HepG2 (cell line): ENCODE results near the gene SERPINF2. TPM values are rescaled to one million over a fixed set of nuclear protein-coding genes. Genes with fewer than 3 reads are reported as not detected.
"Not testable (repeated sequence)": the region's sequence is repeated elsewhere in the genome, so short reads cannot be mapped to it uniquely, and the experiment has no call there.

Source experiments
- ATAC-seq: fragments of 200-7000 bp; cut with Tn5 transposase; 3 replicates; pipeline ENCODE4 v1.9.1; 2020; ENCODE audit warnings: mild to moderate bottlenecking, moderate library complexity
- BruUV-seq: library from RNA; stranded (reverse); fragments of 400-500 nt; replicated peaks from 2 replicates; lab custom pipeline; 2021; lab: Mats Ljungman, UMichigan
- CTCF ChIA-PET: fragments of 300-600 bp; formaldehyde crosslinking; extraction: SDS; loops from one replicate; lab custom pipeline; 2021; ENCODE audit warnings: low total read pairs, inconsistent platforms, low intra/inter-chr PET ratio; lab: Yijun Ruan, JAX
- POLR2A ChIA-PET: fragments of 350-600 bp; sonication (Branson Sonifier 250); formaldehyde crosslinking; loops from one replicate; lab custom pipeline; 2020; ENCODE audit warnings: antibody characterized with exemption, inconsistent platforms; lab: Yijun Ruan, JAX
- DNase-seq: peaks from one replicate; pipeline ENCODE4 v3.0.0-alpha.2; 2015; ENCODE audit warnings: low spot score
- FAIRE-seq: peaks from 3 replicates; lab custom pipeline; 2011; peaks lifted over from hg19 to GRCh38; lab: Jason Lieb, UNC
- H2AFZ ChIP-seq: one replicate; pipeline ENCODE4 v1.6.1; 2011; ENCODE audit warnings: low read length, inconsistent platforms
- H3K27ac ChIP-seq: fragments of 300-600 bp; 3 replicates; pipeline ENCODE4 v1.8.0; 2011; ENCODE audit warnings: mixed run types, mild to moderate bottlenecking, mixed read lengths, low read length, inconsistent platforms; ENCODE audit not compliant: insufficient read depth; ENCODE audit errors: extremely low read length
- H3K27me3 ChIP-seq, 2 experiments: fragments of 200-600 bp in 1 of 2; 2 replicates in 1 of 2; 3 replicates in 1 of 2; pipeline versions ENCODE4 v1.6.0 to v1.8.0; 2011; ENCODE audit warnings: low read length in 2 of 2, mild to moderate bottlenecking in 2 of 2, moderate library complexity in 2 of 2, inconsistent platforms in 1 of 2; ENCODE audit not compliant: insufficient read depth in 2 of 2, control insufficient read depth in 1 of 2
- H3K36me3 ChIP-seq, 2 experiments: fragments of 200-600 bp in 1 of 2; replicated peaks in 1 of 2; 2 replicates in 1 of 2; 3 replicates in 1 of 2; pipeline versions ENCODE4 v1.5.1 to v1.8.0; 2011; ENCODE audit warnings: low read length in 2 of 2, inconsistent platforms in 1 of 2; ENCODE audit not compliant: insufficient read depth in 2 of 2, control insufficient read depth in 1 of 2
- H3K4me1 ChIP-seq: 2 replicates; pipeline ENCODE4 v1.5.1; 2012; ENCODE audit warnings: low read length, inconsistent platforms; ENCODE audit not compliant: insufficient read depth
- H3K4me2 ChIP-seq: 2 replicates; pipeline ENCODE4 v1.6.0; 2011; ENCODE audit warnings: low read depth, low read length, inconsistent platforms
- H3K4me3 ChIP-seq, 3 experiments: fragments of 200-600 bp in 1 of 3; sonication (generic), shearing (Covaris generic) in 1 of 3; replicated peaks in 1 of 3; 2 replicates each; pipeline ENCODE4 v1.5.1; 2011 to 2016; ENCODE audit warnings: low read length in 3 of 3, inconsistent platforms in 2 of 3, low read depth in 2 of 3, mild to moderate bottlenecking in 2 of 3, control low read depth in 1 of 3, mixed read lengths in 1 of 3; ENCODE audit not compliant: insufficient read depth in 1 of 3
- H3K79me2 ChIP-seq: one replicate; pipeline ENCODE4 v1.6.1; 2011; ENCODE audit warnings: low read length, inconsistent platforms; ENCODE audit not compliant: insufficient read depth
- H3K9ac ChIP-seq: 2 replicates; pipeline ENCODE4 v1.6.0; 2011; ENCODE audit warnings: mild to moderate bottlenecking, low read depth, low read length, inconsistent platforms; ENCODE audit not compliant: insufficient read depth
- H3K9me3 ChIP-seq: 2 replicates; pipeline ENCODE4 v1.5.1; 2012; ENCODE audit warnings: mild to moderate bottlenecking, low read length
- H4K20me1 ChIP-seq: 2 replicates; pipeline ENCODE4 v1.6.0; 2011; ENCODE audit warnings: inconsistent platforms, mild to moderate bottlenecking, low read length, moderate library complexity; ENCODE audit not compliant: insufficient read depth
- CC2D1A ChIP-seq: sonication (generic); formaldehyde crosslinking; IDR thresholded peaks from 2 replicates; pipeline ENCODE4 v1.8.1; 2023; ENCODE audit warnings: mild to moderate bottlenecking, missing genetic modification reagents
- CCDC6 ChIP-seq: sonication (generic); formaldehyde crosslinking; IDR thresholded peaks from 2 replicates; pipeline ENCODE4 v1.8.1; 2022; ENCODE audit warnings: mild to moderate bottlenecking, missing genetic modification reagents, moderate library complexity
- FIP1L1 ChIP-seq: fragments of 200-400 bp; formaldehyde crosslinking; IDR thresholded peaks from 2 replicates; pipeline ENCODE4 v1.6.1; 2018; ENCODE audit warnings: low read depth, mild to moderate bottlenecking, low read length, moderate library complexity, borderline replicate concordance; ENCODE audit not compliant: insufficient read depth
- NFIC ChIP-seq: IDR thresholded peaks from 2 replicates; pipeline ENCODE4 v1.6.1; 2012; ENCODE audit warnings: mild to moderate bottlenecking, low read length, inconsistent platforms
- SMYD3 ChIP-seq: sonication (generic); formaldehyde crosslinking; IDR thresholded peaks from 2 replicates; pipeline ENCODE4 v1.8.1; 2023; ENCODE audit warnings: mild to moderate bottlenecking, missing genetic modification reagents
- SP5 ChIP-seq: IDR thresholded peaks from 2 replicates; pipeline ENCODE4 v1.6.1; 2016; ENCODE audit warnings: low read depth, borderline replicate concordance
- SSRP1 ChIP-seq: IDR thresholded peaks from 2 replicates; pipeline ENCODE4 v1.6.1; 2016; ENCODE audit warnings: control low read depth
- TCF7 ChIP-seq: sonication (generic); IDR thresholded peaks from 2 replicates; pipeline ENCODE4 v1.6.1; 2016; ENCODE audit warnings: antibody characterized with exemption, low read depth
- TIGD3 ChIP-seq: sonication (generic); formaldehyde crosslinking; IDR thresholded peaks from 2 replicates; pipeline ENCODE4 v1.5.1; 2020; ENCODE audit warnings: mild to moderate bottlenecking, missing genetic modification reagents, borderline replicate concordance
- ZBTB8A ChIP-seq: sonication (generic); formaldehyde crosslinking; IDR thresholded peaks from 2 replicates; pipeline ENCODE4 v1.4.0; 2020; ENCODE audit warnings: mild to moderate bottlenecking, low read depth, missing genetic modification reagents, borderline replicate concordance
- ZNF232 ChIP-seq: sonication (generic); formaldehyde crosslinking; IDR thresholded peaks from 2 replicates; pipeline ENCODE4 v1.4.0; 2020; ENCODE audit warnings: missing genetic modification reagents, borderline replicate concordance
- ZNF773 ChIP-seq: sonication (generic); formaldehyde crosslinking; IDR thresholded peaks from 2 replicates; pipeline ENCODE4 v1.4.0; 2020; ENCODE audit warnings: missing genetic modification reagents, borderline replicate concordance
- ZNF776 ChIP-seq: sonication (generic); formaldehyde crosslinking; IDR thresholded peaks from 2 replicates; pipeline ENCODE4 v1.4.0; 2020; ENCODE audit warnings: mild to moderate bottlenecking, missing genetic modification reagents
- WGBS: methylation state at CpG from one replicate; pipeline ENCODE4 v1.1.6; 2017; ENCODE audit warnings: low lambda C conversion rate; 5-methylcytosine and 5-hydroxymethylcytosine counted together
- in situ Hi-C: cut with HindIII; loops from 2 replicates; pipeline ENCODE4 v1.10.0; 2017; ENCODE audit warnings: low pct_unique_long_range_greater_than_20kb; ENCODE audit not compliant: extremely low pct_ligation_motif_present
- intact Hi-C: fragments of 100-400 bp; cut with micrococcal nuclease; formaldehyde crosslinking; loops from one replicate; pipeline ENCODE4 v1.10.0; 2022; ENCODE audit not compliant: unreplicated experiment
- polyA plus RNA-seq, 8 experiments: library from polyadenylated mRNA; depleted of rRNA in 3 of 8; stranded (reverse) in 7 of 8; unstranded in 1 of 8; fragments of >200 nt; fragmentation: Illumina TruSeq in 4 of 8; extraction: Trizol in 4 of 8; gene quantifications; 2 replicates each; pipeline versions ENCODE4 v1.2.1 to v1.2.3, GENCODE V29; 2011 to 2016; ENCODE audit warnings: low read depth in 4 of 8, missing spikeins in 1 of 8, mixed read lengths in 1 of 8; ENCODE audit not compliant: insufficient read depth in 1 of 8
- total RNA-seq, 5 experiments: library from RNA; depleted of rRNA; stranded (reverse); fragments of >200 nt; fragmentation: Illumina TruSeq; extraction: Trizol; gene quantifications; 2 replicates each; pipeline ENCODE4 v1.2.3, GENCODE V29; 2016; ENCODE audit warnings: low read depth in 1 of 5
- TF ChIP-seq, protein P1 (sequence below): sonication (generic); formaldehyde crosslinking; IDR thresholded peaks from 2 replicates; pipeline ENCODE4 v1.4.0; 2020; ENCODE audit warnings: missing genetic modification reagents

SERPINF2 gene
- total and polyA plus RNA-seq, 2 of the 13 experiments (the other 11 are each of a cell fraction or from before 2014, with no cell fraction given), result 309 to 548 TPM

DNA sequence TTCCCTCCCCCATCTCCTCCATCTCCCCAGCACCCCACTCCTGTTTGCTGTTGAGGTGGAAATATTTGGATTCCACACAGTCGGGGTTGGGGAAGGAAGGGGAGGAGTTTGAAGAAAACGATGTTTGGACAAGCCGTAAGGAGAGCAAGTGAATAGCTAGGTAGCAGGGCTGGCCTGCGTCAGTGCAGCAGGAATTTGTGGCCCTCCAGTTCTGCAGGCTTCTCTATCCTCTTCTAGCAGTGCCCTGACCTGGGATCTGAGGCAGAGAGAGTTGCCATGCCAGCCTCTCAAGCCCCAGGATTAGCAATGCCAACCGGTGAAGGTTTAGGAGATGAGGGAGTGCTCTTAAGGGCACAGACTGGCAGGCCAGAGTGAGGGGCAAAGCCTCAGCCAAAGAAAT, 45.0 kb upstream of the SERPINF2 start:
- no peaks in the 10 kb centered on the region for H4K20me1 ChIP-seq
- FAIRE-seq (no peak), DNase-seq (no peak), ATAC-seq (peak; percentile 61)
- H3K4me2 ChIP-seq, result peak overlapping the region; percentile 66
- 15% methylated on average over 5 of the region's 5 CpGs for WGBS
- BruUV-seq, result no TSS peak
- no peaks in the 10 kb centered on the region for H3K9me3 ChIP-seq
- intact Hi-C loops, result no loop called here
- CTCF ChIA-PET, result no interaction called here
- H3K36me3 ChIP-seq, result no peaks in the 10 kb centered on the region
- H3K4me1 ChIP-seq, result peaks cover 19% of the 10 kb centered on the region
- in situ Hi-C loops, result no loop called here
- peaks cover 0 to 1% of the 10 kb centered on the region in 2 experiments; a peak in 1 of 5 replicates for H3K27me3 ChIP-seq
- 0 out of 2 replicates have a peak overlapping the region, but pooled peaks have one; percentile 27 for H3K9ac ChIP-seq
- TF ChIP-seq ZBTB8A (no peak), ZNF232 (no peak), SMYD3 (no peak), CC2D1A (no peak), TIGD3 (CRISPR knock-in tag) (no peak), ZNF773 (CRISPR knock-in tag) (no peak), SP5 (CRISPR knock-in tag) (no peak), SSRP1 (CRISPR knock-in tag) (no peak), NFIC (no peak), TCF7 (no peak), FIP1L1 (no peak), CCDC6 (no peak), ZNF776 (CRISPR knock-in tag) (no peak)
- TF ChIP-seq, protein P1, sequence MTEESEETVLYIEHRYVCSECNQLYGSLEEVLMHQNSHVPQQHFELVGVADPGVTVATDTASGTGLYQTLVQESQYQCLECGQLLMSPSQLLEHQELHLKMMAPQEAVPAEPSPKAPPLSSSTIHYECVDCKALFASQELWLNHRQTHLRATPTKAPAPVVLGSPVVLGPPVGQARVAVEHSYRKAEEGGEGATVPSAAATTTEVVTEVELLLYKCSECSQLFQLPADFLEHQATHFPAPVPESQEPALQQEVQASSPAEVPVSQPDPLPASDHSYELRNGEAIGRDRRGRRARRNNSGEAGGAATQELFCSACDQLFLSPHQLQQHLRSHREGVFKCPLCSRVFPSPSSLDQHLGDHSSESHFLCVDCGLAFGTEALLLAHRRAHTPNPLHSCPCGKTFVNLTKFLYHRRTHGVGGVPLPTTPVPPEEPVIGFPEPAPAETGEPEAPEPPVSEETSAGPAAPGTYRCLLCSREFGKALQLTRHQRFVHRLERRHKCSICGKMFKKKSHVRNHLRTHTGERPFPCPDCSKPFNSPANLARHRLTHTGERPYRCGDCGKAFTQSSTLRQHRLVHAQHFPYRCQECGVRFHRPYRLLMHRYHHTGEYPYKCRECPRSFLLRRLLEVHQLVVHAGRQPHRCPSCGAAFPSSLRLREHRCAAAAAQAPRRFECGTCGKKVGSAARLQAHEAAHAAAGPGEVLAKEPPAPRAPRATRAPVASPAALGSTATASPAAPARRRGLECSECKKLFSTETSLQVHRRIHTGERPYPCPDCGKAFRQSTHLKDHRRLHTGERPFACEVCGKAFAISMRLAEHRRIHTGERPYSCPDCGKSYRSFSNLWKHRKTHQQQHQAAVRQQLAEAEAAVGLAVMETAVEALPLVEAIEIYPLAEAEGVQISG (CRISPR knock-in tag), result no peak
- TF ChIP-seq, all 625 proteins: peak for 0
- H3K27ac ChIP-seq, result no peak overlapping the region
- no peaks in the 10 kb centered on the region for H3K79me2 ChIP-seq
- H2AFZ ChIP-seq, result no peak overlapping the region
- POLR2A ChIA-PET, result interaction anchor here (0.7 to 3.1 kb wide), 4 partner anchors 14 to 64 kb away, joined by 3 to 12 read pairs (median 5); partner anchors contain the start of genes RILP and SERPINF1
- H3K4me3 ChIP-seq, result peak overlapping the region in 2 of 3 experiments; percentile 19 to 46; a peak in 1 of 6 replicates

DNA sequence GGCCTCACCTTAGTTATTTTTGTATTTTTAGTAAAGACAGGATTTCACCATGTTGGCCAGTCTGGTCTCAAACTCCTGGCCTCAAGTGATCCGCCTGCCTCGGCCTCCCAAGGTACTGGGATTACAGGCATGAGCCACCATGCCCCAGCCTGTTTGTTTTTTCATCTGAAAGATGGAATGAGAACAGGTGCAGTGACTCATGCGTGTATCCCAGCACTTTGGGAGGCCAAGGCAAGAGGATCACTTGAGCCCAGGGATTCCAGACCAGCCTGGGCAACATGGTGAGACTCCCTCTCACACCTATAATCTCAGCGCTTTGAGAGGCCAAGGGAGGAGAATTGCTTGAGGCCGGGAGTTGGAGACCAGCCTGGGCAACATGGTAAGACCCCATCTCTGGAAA, 42.8 kb upstream of the SERPINF2 start:
- DNase-seq, H3K27ac ChIP-seq, H4K20me1 ChIP-seq, H3K9ac ChIP-seq, POLR2A ChIA-PET, H3K36me3 ChIP-seq, H3K27me3 ChIP-seq, H2AFZ ChIP-seq, H3K4me2 ChIP-seq, H3K9me3 ChIP-seq, FAIRE-seq, H3K79me2 ChIP-seq, intact Hi-C loops, CTCF ChIA-PET, BruUV-seq, ATAC-seq, H3K4me3 ChIP-seq: not testable (repeated sequence)
- in situ Hi-C loops, result loop anchor here (25.0 kb wide), 1 partner anchor 337 kb away; the partner anchor contains the start of genes DPH1, OVCA2 and RTN4RL1
- 56% methylated on average over 3 of the region's 5 CpGs for WGBS
- H3K4me1 ChIP-seq, result peaks cover 19% of the 10 kb centered on the region
